ENCODE results near the gene TMPRSS11A. TPM values are rescaled to one million over a fixed set of nuclear protein-coding genes. Genes with fewer than 3 reads are reported as not detected.

TMPRSS11A gene
- total and polyA plus RNA-seq, 2 of the 8 experiments (the other 6 are each of a cell fraction or from before 2014, with no cell fraction given) = not detected

GRCh38 chr4:67883902-67884301 is 79.4 kb downstream of the TMPRSS11A start, which contains the start of gene TMPRSS11D:
TSS of gene TMPRSS11D (minus strand) at chr4:67884002. CDS start at chr4:67883933, 69 bp downstream.
- WGBS, 2 experiments (ENCODE audit: extremely low coverage in 1 of 2, insufficient coverage in 1 of 2, insufficient read length in 1 of 2, insufficient replicate concordance in 2 of 2, low coverage in 1 of 2, low lambda C conversion rate in 2 of 2, missing lambda C conversion rate in 1 of 2) = 96% methylated on average over 1 of the region's 1 CpG; no CpG with 5 or more reads in 1 of the 2 experiments
- Histone ChIP-seq H4K5ac (ENCODE audit: insufficient read length, low read depth, low read length) (no peak within 1 kb of the TSS), H3K9me3 (ENCODE audit: insufficient read depth in 2 of 2, low read depth in 1 of 2, low read length in 1 of 2) (no peaks in the 10 kb centered on the region), H3K79me1 (ENCODE audit: low read depth, low read length) (no peaks in the 10 kb centered on the region), H2AK5ac (ENCODE audit: low read depth, low read length) (no peak within 1 kb of the TSS), H3K27me3 (replicated peaks in 1 of 4; ENCODE audit: control insufficient read depth in 3 of 4, extremely low read depth in 1 of 4, insufficient read depth in 3 of 4, low read length in 3 of 4) (no peaks in the 10 kb centered on the region), H3K23me2 (ENCODE audit: low read depth, low read length) (no peaks in the 10 kb centered on the region), H4K8ac (ENCODE audit: extremely low read depth, insufficient read depth, low read length) (no peak within 1 kb of the TSS), H2BK5ac (ENCODE audit: low read depth, low read length) (no peak within 1 kb of the TSS), H2BK12ac (ENCODE audit: low read depth, low read length) (no peak within 1 kb of the TSS), H2BK20ac (ENCODE audit: low read length) (no peak within 1 kb of the TSS), H2AFZ (ENCODE audit: low read length) (no peak within 1 kb of the TSS), H3K56ac (replicated peaks; ENCODE audit: insufficient read length, low read depth, low read length) (no peak within 1 kb of the TSS), H3K4ac (replicated peaks; ENCODE audit: insufficient read length, low read depth, low read length) (no peak within 1 kb of the TSS), H3K14ac (ENCODE audit: insufficient read length) (no peak within 1 kb of the TSS), H3K18ac (ENCODE audit: extremely low read depth, low read length) (no peak within 1 kb of the TSS), H3K4me3 (ENCODE audit: extremely low read depth in 1 of 4, insufficient read depth in 2 of 4, low read depth in 3 of 4, low read length in 4 of 4) (no peak within 1 kb of the TSS), H2BK120ac (replicated peaks; ENCODE audit: low read depth, low read length) (no peak within 1 kb of the TSS), H2BK15ac (ENCODE audit: low read length) (no peak within 1 kb of the TSS), H3K4me1 (replicated peaks in 1 of 4; ENCODE audit: control insufficient read depth in 3 of 4, insufficient read depth in 4 of 4, low read length in 3 of 4) (peaks cover 0 to 2% (median 0%) of the 10 kb centered on the region in 4 experiments; a peak in 2 of 7 replicates), H3K36me3 (ENCODE audit: control insufficient read depth in 2 of 4, insufficient read depth in 4 of 4, low read length in 3 of 4) (no peaks in the 10 kb centered on the region), H3K27ac (ENCODE audit: low read depth, low read length) (no peak within 1 kb of the TSS), H3K9ac (replicated peaks in 1 of 4; ENCODE audit: extremely low read depth in 1 of 4, low read depth in 3 of 4, low read length in 3 of 4) (no peak within 1 kb of the TSS), H4K91ac (replicated peaks; ENCODE audit: insufficient read length, low read length) (no peak within 1 kb of the TSS), H4K20me1 (replicated peaks in 1 of 2; ENCODE audit: control insufficient read depth in 1 of 2, insufficient read depth in 2 of 2, low read length in 2 of 2) (no peaks in the 10 kb centered on the region), H3K4me2 (ENCODE audit: insufficient read depth in 1 of 2, low read depth in 2 of 2, low read length in 2 of 2) (no peak within 1 kb of the TSS), H3K79me2 (ENCODE audit: control insufficient read depth in 1 of 2, insufficient read depth in 2 of 2, low read length in 2 of 2) (no peaks in the 10 kb centered on the region), H3K23ac (ENCODE audit: insufficient read length) (no peak within 1 kb of the TSS)
- DNase-seq (ENCODE audit: low read depth in 1 of 2, low spot score in 2 of 2) (no peak), FAIRE-seq (no peak)
- CTCF ChIA-PET (ENCODE audit: partially characterized antibody) = interaction anchor here (1.0 to 1.3 kb wide), 4 partner anchors 9 to 161 kb away, joined by 3 to 5 read pairs (median 4); no protein-coding TSS in a partner anchor
- POLR2A ChIA-PET (ENCODE audit: partially characterized antibody) = no interaction called here
- TF ChIP-seq GTF2F1 (IDR thresholded peaks at IDR 0.05; ENCODE audit: borderline replicate concordance, low read depth, low read length) = no peak
- no peak for TF ChIP-seq POLR2A (IDR thresholded peaks at IDR 0.05; ENCODE audit: control extremely low read depth in 1 of 2, low read depth in 2 of 2, low read length in 2 of 2)
- no peak for TF ChIP-seq JUND (IDR thresholded peaks at IDR 0.05; ENCODE audit: low read length)
- no peak for TF ChIP-seq RAD21 (IDR thresholded peaks at IDR 0.05 in 1 of 2, conservative IDR thresholded peaks at IDR 0.05 in 1 of 2; ENCODE audit: low read depth in 2 of 2, low read length in 2 of 2)
- TF ChIP-seq NRF1 (IDR thresholded peaks at IDR 0.05; ENCODE audit: low read depth, low read length) = no peak
- no peak for TF ChIP-seq RNF2 (IDR thresholded peaks at IDR 0.05; ENCODE audit: borderline replicate concordance, low read depth, low read length, missing control alignments, poor library complexity, severe bottlenecking)
- TF ChIP-seq TBP (IDR thresholded peaks at IDR 0.05; ENCODE audit: low read depth, low read length) = no peak
- no peak for TF ChIP-seq TEAD4 (IDR thresholded peaks at IDR 0.05; ENCODE audit: low read depth, low read length)
- no peak for TF ChIP-seq SP2 (IDR thresholded peaks at IDR 0.05; ENCODE audit: low read length)
- no peak for TF ChIP-seq JUN (IDR thresholded peaks at IDR 0.05; ENCODE audit: low read depth, low read length)
- TF ChIP-seq SIN3A (conservative IDR thresholded peaks at IDR 0.05 in 1 of 2, IDR thresholded peaks at IDR 0.05 in 1 of 2; ENCODE audit: low read depth in 1 of 2, low read length in 2 of 2) = no peak
- no peak for TF ChIP-seq CTBP2 (IDR thresholded peaks at IDR 0.05; ENCODE audit: borderline replicate concordance, insufficient read depth, insufficient read length, low read length)
- no peak for TF ChIP-seq TAF1 (IDR thresholded peaks at IDR 0.05; ENCODE audit: low read depth, low read length)
- TF ChIP-seq POLR2AphosphoS5 (IDR thresholded peaks at IDR 0.05; ENCODE audit: low read depth, low read length) = no peak
- TF ChIP-seq CBX5 (IDR thresholded peaks at IDR 0.05; ENCODE audit: low read depth, low read length) = no peak

Data from H1 (cell line).